Islet precursor cell (in vitro differentiated cells): ENCODE results near the gene USP36.
A peak's percentile ranks its signal among the peaks of the same experiment; 100 is the strongest.

Experiments
- DNase-seq: peaks from one replicate; pipeline ENCODE4 v3.0.0-alpha.2; 2018

Gene USP36

GRCh38 chr17:78808163-78808562 is 32.5 kb downstream of the USP36 start:
- DNase-seq = no peak

- DNase-seq = no peak
These were observed 34.2 kb downstream of the USP36 start for GRCh38 chr17:78806451-78806850.

GRCh38 chr17:78805301-78805700 is 35.3 kb downstream of the USP36 start:
- DNase-seq = no peak

- DNase-seq = no peak
These were observed 35.8 kb downstream of the USP36 start for GRCh38 chr17:78804777-78805176.

GRCh38 chr17:78803186-78803845 is 37.3 kb downstream of the USP36 start:
- DNase-seq = no peak

GRCh38 chr17:78802459-78802858 is 38.2 kb downstream of the USP36 start:
- DNase-seq = no peak

GRCh38 chr17:78802008-78802407 is 38.6 kb downstream of the USP36 start:
- no peak for DNase-seq

- DNase-seq = no peak
These were observed 40.3 kb downstream of the USP36 start for GRCh38 chr17:78800132-78800931.

- DNase-seq = no peak
These were observed 41.7 kb downstream of the USP36 start for GRCh38 chr17:78798695-78799559.

- DNase-seq = no peak
These were observed 42.7 kb downstream of the USP36 start for GRCh38 chr17:78797691-78798585.

- no peak for DNase-seq
These were observed 43.4 kb downstream of the USP36 start for GRCh38 chr17:78797213-78797612.

GRCh38 chr17:78796517-78796900 is 44.1 kb downstream of the USP36 start:
- no peak for DNase-seq

GRCh38 chr17:78795861-78796516 is 44.6 kb downstream of the USP36 start:
- DNase-seq = no peak

GRCh38 chr17:78794864-78795640 is 45.6 kb downstream of the USP36 start:
- DNase-seq = no peak

- DNase-seq = no peak
These were observed 46.2 kb downstream of the USP36 start for GRCh38 chr17:78794399-78794798.

GRCh38 chr17:78793968-78794367 is 46.6 kb downstream of the USP36 start:
- DNase-seq = no peak

GRCh38 chr17:78793415-78793814 is 47.2 kb downstream of the USP36 start:
- DNase-seq = no peak

GRCh38 chr17:78791840-78792709 is 48.5 kb downstream of the USP36 start:
- DNase-seq = no peak

- no peak for DNase-seq
These were observed 50.1 kb downstream of the USP36 start for GRCh38 chr17:78790552-78790951.

GRCh38 chr17:78789663-78790181 is 50.9 kb downstream of the USP36 start:
- peak; percentile 71 for DNase-seq
